Fibroblast of pulmonary artery (primary cell): ENCODE results near the gene ZNF276.
"Not testable (repeated sequence)": the region's sequence is repeated elsewhere in the genome, so short reads cannot be mapped to it uniquely, and the experiment has no call there.

ENCODE experiments used
- DNase-seq: peaks from one replicate; pipeline ENCODE4 v3.0.0-alpha.2; 2010; ENCODE audit warnings: low read depth
- H3K4me3 ChIP-seq: replicated peaks from 2 replicates; pipeline ENCODE4 v1.5.1; 2011; ENCODE audit warnings: low read depth, mild to moderate bottlenecking, control low read depth, low read length, moderate library complexity
- TF ChIP-seq, protein P1 (sequence below): IDR thresholded peaks from 2 replicates; pipeline ENCODE4 v1.5.1; 2011; ENCODE audit warnings: mild to moderate bottlenecking, control low read depth, low read length, inconsistent platforms; ENCODE audit errors: missing control alignments

Gene ZNF276

DNA sequence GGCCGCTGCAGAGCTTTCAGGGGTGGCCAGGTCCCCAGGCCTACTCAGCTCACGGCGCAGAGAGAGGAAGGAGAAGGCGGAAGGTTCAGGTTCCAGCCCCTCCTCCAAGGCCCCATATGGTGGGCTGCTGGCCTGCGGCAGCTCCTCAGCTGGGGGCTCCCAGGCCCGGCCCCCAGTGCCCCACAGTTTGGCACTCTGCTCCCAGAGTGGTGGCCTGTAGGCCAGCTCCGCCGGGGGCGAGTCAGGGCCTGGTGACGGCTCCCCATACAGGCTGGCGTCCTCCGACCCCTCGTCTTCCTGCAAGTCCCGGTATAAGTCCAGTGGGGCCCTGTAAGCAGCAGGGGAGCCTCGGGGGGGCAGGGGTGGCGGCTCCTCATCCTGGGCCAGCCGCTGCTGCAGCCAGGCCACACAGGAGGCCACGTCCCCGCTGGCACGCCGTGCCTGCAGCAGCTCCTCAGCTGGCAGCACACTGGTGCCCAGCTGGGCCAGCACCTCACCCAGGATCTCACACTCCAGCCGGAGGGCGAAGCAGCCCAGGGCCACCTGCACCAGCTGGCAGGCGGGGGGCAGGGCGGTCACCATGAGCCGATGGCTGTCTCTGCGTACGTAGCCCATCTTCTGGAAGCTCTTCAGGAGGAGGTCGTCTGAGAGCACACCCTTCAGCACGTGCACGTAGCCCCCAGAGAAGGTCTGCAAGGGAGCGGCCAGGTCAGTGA, 23.6 kb upstream of the ZNF276 start:
- no peak for DNase-seq
- TF ChIP-seq, protein P1, sequence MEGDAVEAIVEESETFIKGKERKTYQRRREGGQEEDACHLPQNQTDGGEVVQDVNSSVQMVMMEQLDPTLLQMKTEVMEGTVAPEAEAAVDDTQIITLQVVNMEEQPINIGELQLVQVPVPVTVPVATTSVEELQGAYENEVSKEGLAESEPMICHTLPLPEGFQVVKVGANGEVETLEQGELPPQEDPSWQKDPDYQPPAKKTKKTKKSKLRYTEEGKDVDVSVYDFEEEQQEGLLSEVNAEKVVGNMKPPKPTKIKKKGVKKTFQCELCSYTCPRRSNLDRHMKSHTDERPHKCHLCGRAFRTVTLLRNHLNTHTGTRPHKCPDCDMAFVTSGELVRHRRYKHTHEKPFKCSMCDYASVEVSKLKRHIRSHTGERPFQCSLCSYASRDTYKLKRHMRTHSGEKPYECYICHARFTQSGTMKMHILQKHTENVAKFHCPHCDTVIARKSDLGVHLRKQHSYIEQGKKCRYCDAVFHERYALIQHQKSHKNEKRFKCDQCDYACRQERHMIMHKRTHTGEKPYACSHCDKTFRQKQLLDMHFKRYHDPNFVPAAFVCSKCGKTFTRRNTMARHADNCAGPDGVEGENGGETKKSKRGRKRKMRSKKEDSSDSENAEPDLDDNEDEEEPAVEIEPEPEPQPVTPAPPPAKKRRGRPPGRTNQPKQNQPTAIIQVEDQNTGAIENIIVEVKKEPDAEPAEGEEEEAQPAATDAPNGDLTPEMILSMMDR: no peak
- no peak overlapping the region for H3K4me3 ChIP-seq

DNA sequence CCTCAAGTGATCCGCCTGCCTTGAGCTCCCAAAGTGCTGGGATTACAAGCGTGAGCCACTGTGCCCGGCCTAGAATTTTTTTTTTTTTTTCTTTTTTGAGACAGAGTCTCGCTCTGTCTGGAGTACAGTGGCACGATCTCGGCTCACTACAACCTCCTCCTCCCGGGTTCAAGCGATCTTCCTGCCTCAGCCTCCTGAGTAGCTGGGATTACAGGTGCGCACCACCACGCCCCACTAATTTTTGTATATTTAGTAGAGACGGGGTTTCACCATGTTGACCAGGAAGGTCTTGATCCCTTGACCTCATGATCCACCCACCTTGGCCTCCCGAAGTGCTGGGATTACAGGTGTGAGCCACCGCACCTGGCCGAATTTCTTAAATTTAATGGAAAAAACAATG, 22.6 kb upstream of the ZNF276 start:
- H3K4me3 ChIP-seq, DNase-seq: not testable (repeated sequence)

DNA sequence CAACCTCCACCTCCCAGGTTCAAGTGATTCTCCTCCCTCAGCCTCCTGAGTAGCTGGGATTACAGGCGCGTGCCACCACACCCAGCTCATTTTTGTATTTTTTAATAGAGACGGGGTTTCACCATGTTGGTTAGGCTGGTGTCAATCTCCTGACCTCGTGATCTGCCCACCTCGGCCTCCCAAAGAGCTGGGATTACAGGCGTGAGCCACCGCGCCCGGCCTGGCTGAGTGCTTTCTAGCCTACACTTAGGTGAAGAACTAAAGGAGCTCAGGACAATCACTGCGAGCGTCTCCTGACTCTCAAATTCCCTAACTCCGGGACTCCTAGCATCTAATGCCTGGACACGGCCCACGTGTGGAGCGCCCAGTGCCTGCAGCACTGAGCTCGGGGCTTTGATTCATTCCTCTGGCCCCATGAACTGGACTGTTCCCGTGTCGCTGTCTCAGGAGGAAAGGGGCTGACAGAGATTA, 21.7 kb upstream of the ZNF276 start:
- peak overlapping the region; percentile 22 for H3K4me3 ChIP-seq
- DNase-seq: not testable (repeated sequence)

DNA sequence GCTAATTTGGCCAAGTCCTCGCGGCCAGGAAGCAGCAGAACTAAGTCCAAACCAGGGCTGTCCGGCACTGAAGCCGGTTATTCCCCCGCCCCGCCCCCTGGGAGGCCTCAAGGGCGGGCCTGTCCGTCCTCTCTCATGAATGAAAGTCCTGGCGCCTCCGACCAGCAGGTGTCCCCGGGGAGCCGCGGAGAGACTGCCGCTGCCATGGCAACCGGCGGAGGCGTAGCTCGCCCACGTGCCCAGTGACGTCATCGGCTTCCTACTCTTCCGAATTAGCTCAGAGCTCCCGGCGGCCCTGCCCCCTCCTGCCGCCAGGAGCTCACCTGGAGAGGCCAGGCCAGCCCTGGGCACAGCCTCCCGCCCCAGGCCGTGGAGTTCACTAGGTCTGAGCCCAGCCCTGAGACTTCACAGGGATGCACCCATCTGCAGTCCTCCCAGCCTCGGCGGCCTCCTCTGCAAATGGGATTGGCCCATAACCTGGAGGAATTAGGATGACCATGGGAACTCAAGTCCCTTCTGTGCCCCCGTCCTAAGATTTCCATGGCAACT, 21.2 kb upstream of the ZNF276 start:
- peak; percentile 98 for DNase-seq
- H3K4me3 ChIP-seq: peak overlapping the region; percentile 74
- TF ChIP-seq, protein P1: peak; percentile 49

DNA sequence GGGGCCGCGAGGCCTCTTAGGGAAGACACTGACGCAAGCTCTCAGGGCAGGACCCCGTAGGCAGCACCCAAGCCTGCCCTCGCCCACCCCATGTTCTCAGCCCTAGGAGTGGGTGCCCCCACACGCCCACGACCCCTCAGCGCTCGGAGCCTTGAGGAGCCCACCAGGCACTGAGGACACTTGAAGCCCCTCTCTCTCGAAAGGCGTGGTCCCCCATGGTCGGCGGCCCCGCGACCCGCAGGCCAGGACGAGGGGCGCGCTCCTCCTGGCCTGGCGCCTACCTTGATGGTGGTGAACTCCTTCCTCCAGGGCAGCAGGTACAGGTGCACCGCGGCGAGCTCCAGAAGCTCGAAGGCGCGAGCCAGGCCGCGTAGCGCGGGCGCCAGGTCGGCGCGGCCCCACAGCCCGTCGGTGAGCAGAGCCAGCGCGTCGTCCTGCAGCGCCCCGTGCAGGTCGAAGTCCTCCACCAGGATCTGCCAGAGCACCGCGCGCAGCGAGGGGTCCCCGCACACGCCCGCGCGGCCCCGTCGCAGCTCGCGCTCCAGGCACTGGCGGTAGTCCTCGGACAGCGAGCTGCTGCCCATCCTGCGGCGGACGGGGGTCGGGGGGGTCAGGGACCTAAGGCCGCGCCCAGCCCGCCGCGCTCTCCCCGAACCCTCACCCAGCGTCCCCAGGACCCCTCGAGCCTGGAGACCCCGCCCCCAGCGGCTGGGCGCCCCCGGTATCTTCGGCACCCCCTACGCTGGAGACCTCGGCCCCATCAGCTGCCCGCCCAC, 20.5 kb upstream of the ZNF276 start:
- peak overlapping the region; percentile 74 for H3K4me3 ChIP-seq
- DNase-seq: peak; percentile 32
- TF ChIP-seq, protein P1: no peak

DNA sequence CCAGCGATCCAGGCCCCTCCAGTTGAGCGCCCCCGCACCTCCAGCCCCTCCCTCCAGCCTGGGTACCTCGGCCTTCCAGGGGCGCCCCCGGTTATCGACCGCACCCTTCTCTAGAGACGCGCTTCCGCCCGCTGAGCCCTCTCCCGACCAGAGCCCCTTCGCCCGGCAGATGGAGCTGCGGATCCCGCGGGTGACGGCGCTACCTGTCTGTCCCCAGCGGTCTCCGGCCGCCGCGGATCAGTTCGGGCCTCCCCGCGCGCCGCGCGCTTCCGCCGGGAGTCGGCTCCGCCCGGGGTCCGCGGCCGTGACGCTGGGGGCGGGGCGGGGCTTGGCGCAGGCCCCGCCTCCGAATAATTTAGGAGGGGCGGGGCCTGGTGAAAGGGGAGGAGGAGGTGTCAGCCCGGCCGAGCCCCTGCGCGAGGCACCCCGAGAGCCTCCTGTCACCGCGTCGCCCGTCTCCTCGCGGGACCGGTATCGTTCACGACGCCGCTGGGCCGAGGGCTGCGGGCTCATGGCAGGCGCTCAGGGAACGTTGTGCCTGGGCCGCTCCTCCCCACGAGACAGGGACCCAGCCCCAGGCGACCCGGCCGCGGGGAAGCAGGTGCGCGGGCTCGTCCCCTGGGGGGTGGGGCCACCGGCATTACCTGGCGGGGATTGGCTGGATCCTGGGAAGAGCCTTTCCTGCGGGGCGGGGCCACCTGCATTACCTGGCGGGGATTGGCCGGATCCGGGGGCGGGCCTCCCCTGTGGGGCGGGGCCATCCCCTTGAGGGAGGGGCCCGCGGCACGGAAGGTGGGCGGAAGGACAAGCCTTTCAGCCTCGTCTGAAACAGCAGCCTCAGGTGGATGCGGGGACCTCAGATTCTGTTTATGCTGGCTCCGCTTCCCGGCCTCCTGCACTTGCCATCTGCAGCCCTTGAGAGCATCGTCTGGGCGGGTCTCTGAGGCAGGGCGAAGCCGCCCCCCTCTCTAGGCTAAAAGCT, 19.6 kb upstream of the ZNF276 start, which contains the start of gene SPATA2L:
Gene SPATA2L, minus strand, starts transcription at position 281 of the 982 bp plus-strand sequence. CDS start 473 bp downstream, outside the sequence.
- TF ChIP-seq, protein P1: no peak
- peak within 1 kb of the TSS; percentile 74 for H3K4me3 ChIP-seq
- peak; percentile 77 for DNase-seq

DNA sequence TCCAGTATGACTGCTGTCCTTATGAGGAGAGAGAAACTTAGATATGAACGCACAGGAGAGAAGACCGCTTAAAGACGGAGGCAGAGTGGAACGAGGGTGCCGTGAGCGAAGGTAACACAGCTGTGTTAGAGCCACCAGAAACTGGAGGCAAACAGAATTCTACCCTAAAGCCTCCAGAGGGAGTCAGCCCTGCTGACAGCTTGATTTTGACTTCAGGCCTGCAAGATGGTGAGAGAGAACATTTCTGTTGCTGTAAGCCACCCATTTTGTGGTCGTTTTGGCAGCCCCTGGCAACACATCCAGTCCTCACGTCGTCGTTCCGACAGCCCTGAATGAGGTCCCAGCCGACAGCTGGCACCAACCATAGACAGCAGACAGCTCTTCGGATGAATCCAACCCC, 17.1 kb upstream of the ZNF276 start:
- TF ChIP-seq, protein P1: peak; percentile 1
- DNase-seq: no peak
- no peak overlapping the region for H3K4me3 ChIP-seq
